Ramos (cell line): ENCODE measurements around the gene METTL24.

Experiments used
- in situ Hi-C: fragments of 300-500 bp; cut with MboI; formaldehyde crosslinking; loops from one replicate; pipeline ENCODE4 v1.14.3; 2022; ENCODE audit warnings: low sequenced_read_pairs; ENCODE audit not compliant: unreplicated experiment

METTL24 gene

DNA sequence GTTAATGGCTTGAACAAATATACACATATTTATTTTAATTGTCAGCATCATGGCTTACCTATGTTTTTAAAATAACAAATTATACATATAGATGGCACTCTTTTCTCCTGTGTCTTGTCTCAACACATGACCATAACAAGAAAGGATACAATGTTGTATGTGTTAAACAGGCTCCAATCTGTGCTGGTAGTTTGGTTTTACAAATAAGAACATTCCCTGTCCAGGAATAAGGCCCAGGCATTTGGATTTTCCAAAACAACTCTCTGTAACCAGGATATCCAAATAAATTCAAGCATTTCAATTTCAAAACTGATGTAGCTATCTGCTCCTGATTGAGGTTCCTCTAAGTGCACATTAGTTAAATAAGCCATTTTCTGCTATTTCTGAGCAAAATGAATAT, 17.1 kb downstream of the METTL24 start:
- in situ Hi-C loops, result no loop called here

DNA sequence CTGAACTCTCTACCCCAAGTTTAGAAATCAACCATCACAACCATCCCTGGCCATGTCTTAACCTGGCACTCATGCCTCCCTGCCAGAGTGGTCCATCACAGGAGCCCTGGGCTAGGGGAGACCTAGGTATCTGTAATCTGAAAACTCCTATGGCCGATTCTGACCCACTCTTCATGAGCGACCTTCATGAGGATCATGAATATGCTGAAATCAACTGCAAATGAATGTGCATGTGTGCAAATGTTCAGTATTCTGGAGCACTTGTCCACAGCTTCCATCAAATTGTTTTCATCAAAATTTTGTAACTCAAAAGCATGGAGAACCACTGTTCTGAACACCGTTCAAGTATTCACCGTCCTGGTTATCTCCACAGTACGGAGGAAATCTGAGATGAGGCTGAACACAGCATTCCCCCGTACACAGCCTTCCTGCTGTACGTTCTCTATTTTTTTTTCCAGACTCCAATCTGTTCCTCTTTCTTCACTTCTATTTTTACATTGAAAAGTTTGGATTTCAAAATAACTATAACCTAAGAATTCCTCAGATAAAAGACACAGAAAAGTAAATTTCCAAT, 17.7 kb downstream of the METTL24 start:
- in situ Hi-C loops, result no loop called here

- in situ Hi-C loops, result no loop called here
Observed at GRCh38 chr6:110338820-110339470, 19.2 kb downstream of the METTL24 start.

DNA sequence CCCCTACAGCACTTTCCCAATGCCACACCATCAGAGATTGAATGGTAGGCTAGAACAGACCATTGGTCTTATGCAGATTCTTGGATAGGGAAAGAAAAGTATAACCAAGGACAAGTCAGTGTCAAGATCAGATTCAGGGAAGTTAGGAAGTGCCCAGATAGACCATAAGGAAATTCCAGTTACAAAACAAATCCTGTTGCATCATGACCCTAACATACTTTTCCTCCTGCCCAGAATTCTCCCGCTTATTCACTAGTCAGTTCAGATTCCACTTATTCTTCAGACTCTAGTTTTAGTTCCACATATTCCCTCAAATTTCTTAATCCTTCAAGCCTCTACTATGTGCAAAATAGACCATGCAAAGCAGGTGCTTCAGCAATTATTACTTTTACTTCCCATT, 20.7 kb downstream of the METTL24 start:
- in situ Hi-C loops, result no loop called here

- in situ Hi-C loops, result no loop called here
Observed at GRCh38 chr6:110334423-110335180, 23.5 kb downstream of the METTL24 start.

DNA sequence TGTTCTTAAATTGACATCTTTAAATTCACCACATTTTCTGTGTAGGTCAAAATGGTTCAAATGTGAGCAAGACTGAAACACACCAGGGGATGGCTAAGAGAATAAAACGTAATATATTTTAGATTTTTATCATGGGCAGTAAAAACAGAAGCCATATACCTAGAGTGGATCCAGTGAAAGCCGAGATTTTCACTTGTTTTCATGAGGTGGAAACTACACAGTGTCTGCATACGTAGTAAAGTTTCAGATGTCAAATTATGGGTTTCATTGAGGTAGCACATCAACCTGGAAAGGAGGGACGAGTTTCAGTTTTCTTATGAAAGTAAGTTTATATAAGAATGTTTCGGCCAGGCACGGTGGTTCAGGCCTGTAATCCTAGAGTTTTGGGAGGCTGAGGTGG, 25.9 kb downstream of the METTL24 start:
- in situ Hi-C loops, result no loop called here

DNA sequence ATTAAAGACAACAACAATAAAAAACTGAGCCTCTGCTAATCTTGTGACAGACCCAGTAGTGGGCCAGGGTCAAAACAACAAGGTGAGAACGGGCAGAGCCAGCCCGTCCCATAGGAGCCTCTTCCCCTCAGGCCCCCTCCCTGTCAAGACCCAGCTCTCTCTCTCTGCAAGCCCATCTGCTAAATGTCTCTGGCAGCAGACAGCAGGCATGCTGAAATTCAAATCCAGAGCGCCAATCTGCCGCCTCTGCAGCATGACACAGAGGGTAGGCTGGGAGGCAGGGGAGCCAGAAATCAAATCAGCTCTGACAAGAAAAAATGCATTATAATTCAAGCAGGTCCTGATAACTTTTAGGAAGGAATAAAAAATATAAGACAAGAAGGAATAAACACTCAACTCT, 26.3 kb downstream of the METTL24 start:
- in situ Hi-C loops, result no loop called here

DNA sequence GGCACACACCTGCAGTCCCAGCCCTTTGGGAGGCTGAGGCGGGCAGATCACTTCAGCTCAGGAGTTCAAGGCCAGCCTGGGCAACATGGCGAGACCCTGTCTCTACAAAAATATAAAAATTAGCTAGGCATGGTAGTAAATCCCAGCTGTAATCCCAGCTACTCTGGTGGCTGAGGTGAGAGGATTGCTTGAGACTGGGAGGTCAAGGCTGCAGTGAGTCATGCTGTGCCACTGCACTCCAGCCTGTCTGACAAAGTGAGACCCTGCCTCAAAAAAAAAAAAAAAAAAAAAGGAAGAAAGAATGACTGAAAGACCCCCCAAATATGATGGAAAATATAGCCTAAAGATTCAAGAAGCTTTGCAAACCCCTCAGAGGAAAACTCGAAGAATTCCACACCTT, 26.8 kb downstream of the METTL24 start:
- in situ Hi-C loops, result no loop called here

DNA sequence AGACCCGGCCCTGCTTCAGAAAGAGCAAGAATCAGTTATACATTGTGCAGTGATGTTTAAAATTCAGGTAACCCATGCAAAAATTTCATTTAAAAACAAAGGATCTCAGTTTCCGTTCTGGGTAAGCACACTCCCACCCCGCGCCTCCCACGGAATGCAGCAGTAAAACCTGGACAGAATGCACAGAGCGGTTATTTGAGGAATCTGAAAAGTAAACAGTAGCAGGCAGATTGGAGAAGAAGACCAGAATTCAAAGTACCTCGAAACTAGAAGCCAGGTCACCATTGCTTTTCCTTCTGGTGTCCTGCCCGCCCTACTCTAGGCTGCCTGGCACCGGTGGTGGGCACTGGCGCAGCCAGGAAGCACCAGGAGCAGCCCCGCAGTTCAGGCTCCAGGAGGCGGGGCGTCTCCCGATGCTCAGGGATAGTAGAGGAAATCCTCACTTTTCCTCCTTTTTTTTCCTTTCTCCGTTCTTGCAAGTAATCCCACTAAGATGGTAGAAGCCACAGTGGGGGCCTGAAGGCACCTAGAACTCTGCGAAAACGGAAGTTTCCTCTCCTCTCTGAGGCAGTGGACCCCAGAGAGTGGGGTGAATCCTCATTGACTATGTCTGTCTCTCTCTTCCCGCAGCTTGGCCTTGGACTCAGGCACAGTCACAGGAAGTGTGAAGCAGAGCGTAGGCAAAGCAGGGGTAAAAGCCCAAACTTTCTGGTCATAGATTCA, 28.3 kb downstream of the METTL24 start:
- in situ Hi-C loops, result no loop called here

DNA sequence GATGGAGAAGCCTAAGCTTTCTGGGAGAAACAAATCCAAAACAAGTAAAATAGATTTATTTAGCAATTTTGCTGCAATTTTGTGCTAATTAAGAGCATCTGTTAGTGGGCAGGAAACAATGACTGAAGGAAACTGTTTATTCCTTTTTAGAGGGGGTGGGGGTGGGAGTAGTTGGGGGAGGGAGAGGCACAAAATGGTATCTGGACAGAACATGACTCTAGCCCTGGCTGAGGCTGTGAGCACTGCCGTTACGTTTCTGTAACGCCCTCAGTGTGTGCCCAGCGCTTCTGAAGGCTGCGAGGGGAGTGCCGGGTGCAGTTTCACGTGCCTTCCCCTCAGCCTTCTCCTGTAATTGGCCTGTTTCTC, 28.8 kb downstream of the METTL24 start:
- in situ Hi-C loops, result no loop called here

DNA sequence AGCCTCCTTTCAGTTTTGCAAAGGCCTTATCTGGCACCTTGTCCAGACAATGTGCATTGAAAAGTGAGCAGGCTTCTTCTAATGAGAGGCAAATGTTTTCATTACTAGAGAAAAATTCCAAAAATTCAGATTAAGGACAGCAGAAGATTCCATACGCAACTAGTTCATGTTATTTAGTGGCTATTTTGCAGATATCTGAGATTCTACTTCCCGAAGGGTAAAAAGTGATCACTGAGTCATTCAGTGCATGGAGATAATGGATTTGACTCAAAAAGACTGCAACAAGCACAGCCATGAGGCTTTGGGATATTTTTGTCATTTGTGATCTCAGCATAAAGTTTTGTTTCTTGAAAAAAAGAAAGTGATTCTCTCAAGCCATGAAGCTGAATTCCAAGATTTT, 29.9 kb downstream of the METTL24 start:
- in situ Hi-C loops, result no loop called here

DNA sequence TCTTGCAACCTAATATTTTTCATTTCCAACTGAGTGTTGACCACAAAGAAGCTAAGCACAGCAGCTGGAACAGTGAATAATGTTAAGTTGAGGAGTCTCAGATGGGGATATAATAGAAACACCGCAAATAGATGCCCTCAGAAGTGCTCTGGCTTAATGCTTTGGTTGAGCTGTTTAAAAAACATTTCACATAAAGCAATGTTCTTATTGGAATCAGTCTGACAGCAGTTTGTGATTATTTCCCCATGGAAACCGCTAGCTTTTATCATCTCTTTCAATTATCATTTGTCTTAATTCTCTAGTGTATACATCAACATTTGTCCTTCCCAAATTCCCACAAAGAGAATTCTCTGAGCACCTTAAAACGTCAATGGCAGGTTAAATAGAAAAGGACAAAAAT, 30.8 kb downstream of the METTL24 start:
- in situ Hi-C loops, result no loop called here

- in situ Hi-C loops, result no loop called here
Observed at GRCh38 chr6:110326609-110327008, 31.5 kb downstream of the METTL24 start.

GRCh38 chr6:110326057-110326456, 32.1 kb downstream of the METTL24 start:
- in situ Hi-C loops, result no loop called here

DNA sequence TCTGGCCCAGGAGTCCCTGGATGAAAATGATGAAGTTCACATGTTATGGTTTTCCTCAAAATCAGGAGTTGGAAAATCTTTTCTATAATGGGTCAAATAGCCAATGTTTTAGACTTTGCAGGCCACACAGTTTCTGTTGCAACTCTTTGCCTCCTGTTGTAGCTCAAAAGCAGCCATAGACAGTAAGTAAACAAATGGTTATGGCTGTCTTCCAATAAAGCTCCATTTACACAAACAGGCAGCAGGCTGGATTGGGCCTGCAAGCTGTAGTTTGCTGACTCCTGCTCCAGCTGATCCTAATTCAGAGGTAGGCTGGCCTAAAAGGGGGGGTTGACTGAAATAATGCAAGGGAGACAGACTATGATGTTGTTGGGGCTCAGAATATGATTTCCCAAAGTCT, 33.0 kb downstream of the METTL24 start:
- in situ Hi-C loops, result no loop called here

- in situ Hi-C loops, result no loop called here
Observed at GRCh38 chr6:110324548-110324947, 33.6 kb downstream of the METTL24 start.

- in situ Hi-C loops, result no loop called here
Observed at GRCh38 chr6:110323258-110323657, 34.9 kb downstream of the METTL24 start.

GRCh38 chr6:110322874-110323242, 35.3 kb downstream of the METTL24 start:
- in situ Hi-C loops, result no loop called here

- in situ Hi-C loops, result no loop called here
Observed at GRCh38 chr6:110322151-110322873, 35.8 kb downstream of the METTL24 start.

GRCh38 chr6:110320307-110320706, 37.8 kb downstream of the METTL24 start:
- in situ Hi-C loops, result no loop called here

DNA sequence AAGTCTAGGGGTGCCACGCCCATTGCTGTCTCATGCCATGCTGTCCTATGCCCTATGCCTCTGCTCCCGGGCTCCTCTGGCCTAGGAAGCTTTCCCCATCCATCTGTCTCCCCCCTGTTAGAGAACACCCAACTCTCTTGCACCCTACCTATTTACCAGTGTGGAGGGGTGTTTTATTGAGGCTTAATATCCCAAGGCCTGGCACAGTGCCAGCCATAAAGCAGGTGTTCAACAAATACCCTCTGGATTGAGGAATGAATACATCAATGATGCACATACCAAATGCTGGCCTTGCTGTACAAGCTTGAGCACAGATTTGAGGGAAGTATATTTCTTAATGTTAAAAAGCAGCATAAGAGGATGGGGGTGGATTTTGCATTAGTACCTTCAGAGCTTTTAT, 38.3 kb downstream of the METTL24 start:
- in situ Hi-C loops, result no loop called here
